GM18505 (cell line): ENCODE measurements around the gene CD53.

Experiments
- ATAC-seq: cut with Tn5 transposase; IDR thresholded peaks from one replicate; pipeline ENCODE4 v1.9.1; 2021; ENCODE audit not compliant: unreplicated experiment
- POLR2A ChIP-seq: IDR thresholded peaks from 4 replicates; pipeline ENCODE4 v1.6.1; 2011; ENCODE audit warnings: borderline replicate concordance; ENCODE audit not compliant: insufficient read depth, insufficient read length; ENCODE audit errors: extremely low read depth

Gene CD53

GRCh38 chr1:110864287-110864686, 8.7 kb upstream of the CD53 start:
- no peak for TF ChIP-seq POLR2A
- no peak for ATAC-seq

DNA sequence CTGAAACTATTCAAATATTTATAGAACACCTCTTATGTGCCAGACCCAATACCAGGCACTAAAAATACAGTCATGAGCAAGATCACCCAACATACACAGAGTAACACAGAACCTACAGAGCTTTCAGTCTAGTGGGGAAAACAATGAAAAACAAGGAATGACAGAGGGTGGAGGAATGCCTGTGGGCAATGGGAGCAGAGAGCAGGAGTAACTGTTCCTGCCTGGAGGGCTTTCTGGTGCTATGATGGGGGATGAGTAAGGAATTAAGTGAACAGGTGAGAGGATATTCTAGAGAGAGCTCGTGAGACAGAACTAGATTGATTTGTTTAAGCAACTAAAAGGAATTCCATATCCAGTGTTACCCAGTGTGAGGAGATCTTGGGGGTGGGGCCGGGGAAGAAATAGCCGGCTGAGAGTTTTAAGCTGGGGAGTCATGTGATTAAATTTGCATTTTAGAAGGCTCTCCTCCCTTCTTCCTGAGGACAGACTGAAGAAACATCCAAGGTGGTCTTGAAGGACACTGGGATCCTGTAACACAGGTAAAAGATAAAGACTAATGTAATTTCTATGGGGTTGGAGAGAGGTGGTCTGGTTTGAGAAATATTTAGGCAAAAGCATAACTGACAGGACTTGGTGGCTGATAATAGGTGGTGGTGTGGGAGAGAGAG, 2.1 kb upstream of the CD53 start:
- no peak for ATAC-seq
- TF ChIP-seq POLR2A, result peak; percentile 47

GRCh38 chr1:110872366-110872744, 593 bp upstream of the CD53 start:
- ATAC-seq, result peak; percentile 17
- TF ChIP-seq POLR2A, result no peak

DNA sequence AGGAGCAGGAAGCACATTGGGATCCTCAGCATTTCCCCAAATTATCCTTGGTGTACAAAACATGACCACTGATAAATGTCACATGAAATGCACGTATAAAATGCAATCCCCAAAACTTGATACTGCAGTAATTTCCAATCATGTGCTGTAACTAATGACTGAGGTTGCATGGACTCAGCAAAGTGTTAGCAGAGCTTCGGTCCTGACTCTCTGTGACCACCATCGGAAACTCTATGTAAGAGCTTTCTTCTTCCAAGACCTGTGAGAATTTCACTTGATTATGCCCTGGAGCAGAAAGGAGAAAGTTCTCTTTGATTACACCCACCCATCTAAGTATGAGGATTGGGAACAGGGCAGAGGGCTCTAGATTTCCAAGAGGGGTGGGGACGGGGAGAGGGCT, 908 bp downstream of the CD53 start:
- peak; percentile 2 for TF ChIP-seq POLR2A

DNA sequence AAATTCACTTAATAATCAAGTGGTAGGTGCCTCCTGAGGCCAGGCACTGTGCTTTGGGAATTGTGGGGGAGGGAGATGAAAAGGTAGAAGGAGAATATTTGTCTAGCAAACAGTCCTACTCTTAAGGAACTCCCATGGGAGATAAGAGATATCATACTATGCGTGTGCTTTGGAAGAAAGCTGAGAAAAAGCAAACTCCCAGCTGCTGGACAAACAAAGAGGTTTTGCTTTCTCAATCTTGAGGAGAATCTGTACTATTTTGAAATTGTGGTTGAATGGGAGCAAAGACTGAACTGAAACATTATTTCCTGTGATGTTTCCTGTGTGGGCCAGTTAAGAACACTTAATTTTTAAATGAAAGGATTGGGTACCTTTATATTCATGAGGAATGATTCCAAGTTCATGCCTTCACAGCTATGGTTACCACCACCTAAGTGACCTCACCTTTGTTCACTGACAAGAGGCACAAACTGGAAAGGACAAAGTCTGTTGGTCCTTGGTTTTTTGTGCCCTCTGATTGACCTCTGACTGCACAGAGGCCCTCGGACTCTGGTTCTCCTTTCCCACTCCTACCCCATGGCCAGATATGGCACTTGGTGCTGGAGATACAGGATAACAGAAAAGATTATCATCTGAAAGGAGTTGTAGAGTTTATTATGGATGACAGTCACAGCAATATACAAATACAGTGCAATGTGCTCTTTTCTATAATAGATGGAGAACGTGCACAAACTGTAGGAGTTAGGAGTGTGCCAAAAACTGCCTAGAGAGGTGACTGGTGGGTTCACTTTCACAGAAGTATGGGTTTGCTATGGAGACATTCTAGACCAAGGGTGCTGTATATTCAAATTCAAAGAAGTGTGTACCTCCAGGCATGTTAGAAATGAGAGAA, 1.6 kb downstream of the CD53 start:
- TF ChIP-seq POLR2A, result no peak
- ATAC-seq, result no peak

More for the DNA sequence above, 908 bp downstream of the CD53 start:
- no peak for ATAC-seq

DNA sequence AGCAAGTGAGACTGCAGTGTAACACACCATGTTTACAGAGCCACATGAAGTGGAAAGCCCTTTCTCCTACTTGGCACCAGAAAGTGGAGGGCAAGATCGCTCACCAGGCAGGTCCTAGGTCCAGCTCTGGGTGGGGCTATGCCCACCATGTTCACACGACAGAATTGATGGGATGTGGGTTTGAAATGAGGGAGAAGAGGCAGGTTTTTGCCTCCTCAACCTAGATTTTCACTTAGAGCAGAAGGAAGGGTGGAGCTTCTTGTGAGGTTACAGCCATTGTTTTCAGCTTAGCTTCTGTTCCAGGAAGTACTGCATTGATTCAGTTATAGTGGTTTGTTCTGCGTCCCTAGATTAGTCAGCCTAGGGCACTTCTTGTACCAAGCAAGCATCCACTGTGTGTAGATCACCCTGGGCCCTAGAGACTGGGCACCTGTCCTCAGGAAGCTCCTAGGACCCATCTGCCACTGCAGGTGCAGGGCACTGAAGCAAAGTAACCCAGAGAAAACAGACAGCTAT, 2.3 kb downstream of the CD53 start:
- TF ChIP-seq POLR2A, result peak; percentile 49
- peak; percentile 33 for ATAC-seq

DNA sequence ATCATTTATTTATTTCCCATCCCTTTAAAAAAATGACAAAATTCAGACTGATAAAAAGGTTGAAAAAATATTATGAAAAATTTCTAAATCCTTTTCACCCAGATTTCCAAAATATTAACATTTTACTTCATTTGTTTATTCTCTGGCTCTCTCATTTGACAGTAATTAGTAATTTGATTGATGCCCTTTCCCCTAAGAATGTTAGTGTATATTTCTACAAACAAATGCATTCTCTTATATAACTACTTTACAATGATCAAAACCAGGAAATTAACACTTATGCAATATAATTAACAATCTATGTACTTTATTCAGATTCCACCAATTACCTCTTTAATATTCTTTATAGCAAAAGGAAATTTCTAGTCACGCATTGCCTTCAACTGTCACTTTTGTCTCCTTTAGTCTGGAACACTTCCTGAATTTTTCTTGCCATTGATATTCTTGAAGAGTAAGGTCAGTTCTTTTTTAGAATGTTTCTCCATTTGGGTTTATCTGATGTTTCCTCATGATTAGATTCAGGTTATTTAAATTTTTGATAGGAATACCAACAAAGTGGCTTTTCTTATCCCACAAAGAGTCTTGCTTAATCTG, 3.9 kb downstream of the CD53 start:
- no peak for TF ChIP-seq POLR2A
- ATAC-seq, result no peak

GRCh38 chr1:110877364-110877763, 4.4 kb downstream of the CD53 start:
- no peak for ATAC-seq
- no peak for TF ChIP-seq POLR2A

- no peak for ATAC-seq
- TF ChIP-seq POLR2A, result no peak
These were observed 4.8 kb downstream of the CD53 start for GRCh38 chr1:110877776-110878175.

DNA sequence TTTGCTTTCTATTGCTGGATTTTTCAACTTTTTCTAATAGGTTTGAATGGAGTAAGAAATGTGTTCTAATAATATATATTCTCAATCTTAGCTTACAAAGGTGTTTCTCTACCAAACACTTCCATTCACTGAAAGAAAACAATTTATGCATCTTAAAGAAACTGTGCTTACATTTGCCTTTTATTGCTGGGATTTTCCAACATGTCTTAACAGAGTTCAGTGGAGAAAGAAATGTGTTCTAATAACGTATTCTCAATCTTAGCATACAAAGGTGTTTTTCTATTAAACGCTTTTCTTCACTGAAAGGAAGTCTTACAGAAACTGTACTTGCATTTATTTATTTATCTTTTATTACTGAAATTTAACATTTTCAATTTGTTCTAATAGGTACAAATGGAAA, 5.6 kb downstream of the CD53 start:
- no peak for ATAC-seq
- no peak for TF ChIP-seq POLR2A

GRCh38 chr1:110878993-110879392, 6.0 kb downstream of the CD53 start:
- no peak for ATAC-seq
- no peak for TF ChIP-seq POLR2A

DNA sequence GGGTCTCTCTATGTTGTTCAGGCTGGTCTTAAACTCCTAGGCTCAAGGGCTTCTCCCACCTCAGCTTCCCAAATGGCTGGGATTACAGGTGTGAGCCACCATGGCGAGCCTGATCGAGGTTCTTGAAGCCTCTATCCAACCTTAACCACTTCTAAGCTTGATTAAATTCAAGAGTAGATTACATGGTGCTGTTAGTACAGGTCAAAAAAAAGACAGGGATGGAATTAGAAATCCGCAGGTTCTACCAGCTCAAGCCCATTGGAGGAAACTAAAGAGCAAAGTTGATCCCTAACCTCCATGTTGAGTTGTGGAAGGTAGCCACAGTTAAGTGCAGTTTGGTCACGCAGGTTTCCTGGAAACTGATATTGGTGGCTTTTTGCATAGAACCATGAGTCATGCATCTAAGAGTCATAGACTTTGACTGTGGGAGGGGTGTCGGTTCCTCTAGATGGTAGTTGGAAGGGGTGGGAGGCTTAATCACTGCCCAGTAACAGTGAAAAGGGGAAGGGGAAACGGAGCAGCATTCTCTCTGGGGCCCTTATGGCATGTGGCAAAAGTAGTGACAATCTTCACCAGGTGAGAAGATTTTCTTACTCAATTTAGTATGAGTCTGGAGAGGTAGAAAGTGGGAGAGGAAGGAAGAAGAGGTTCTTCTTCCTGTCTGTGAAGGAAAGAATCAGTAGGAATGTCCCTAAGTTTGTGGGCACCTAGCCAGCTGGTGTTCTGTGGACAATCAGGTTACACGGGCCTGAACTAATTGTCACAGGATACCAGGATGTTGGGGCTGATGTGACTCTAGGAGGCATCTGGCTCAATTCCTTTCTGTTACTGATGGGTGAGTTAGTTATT, 7.0 kb downstream of the CD53 start:
- peak; percentile 62 for ATAC-seq
- TF ChIP-seq POLR2A, result no peak
